OCI-LY7 (cell line): Measurements from ENCODE around the gene ABCA10. TPM values are rescaled to one million over a fixed set of nuclear protein-coding genes. Genes with fewer than 3 reads are reported as not detected.

Experiments
- BruUV-seq: library from RNA; stranded (reverse); fragments of 400-500 nt; replicated peaks from 2 replicates; lab custom pipeline; 2021; lab: Mats Ljungman, UMichigan
- CTCF ChIA-PET: fragments of 300-600 bp; sonication (Branson Sonifier 250); formaldehyde crosslinking; loops from one replicate; lab custom pipeline; 2022; ENCODE audit warnings: antibody characterized with exemption; ENCODE audit not compliant: unreplicated experiment; lab: Charles Lee
- POLR2A ChIA-PET: fragments of 300-600 bp; sonication (Branson Sonifier 250); formaldehyde crosslinking; loops from one replicate; lab custom pipeline; 2022; ENCODE audit warnings: antibody characterized with exemption; lab: Charles Lee
- DNase-seq: peaks from one replicate; pipeline ENCODE4 v3.0.0-alpha.2; 2015; ENCODE audit warnings: low spot score
- H2AFZ ChIP-seq: fragments of 200-600 bp; sonication (generic), shearing (Covaris generic); 2 replicates; pipeline ENCODE4 v1.6.1; 2014; ENCODE audit warnings: mild to moderate bottlenecking, antibody characterized with exemption, low read length, moderate library complexity
- H3K27ac ChIP-seq: fragments of 200-600 bp; sonication (generic); 2 replicates; pipeline ENCODE4 v1.5.1; 2014; ENCODE audit warnings: mixed run types, low read depth, mild to moderate bottlenecking, moderate library complexity, low read length, inconsistent platforms; ENCODE audit not compliant: poor library complexity, severe bottlenecking
- H3K36me3 ChIP-seq: fragments of 200-600 bp; sonication (generic); 2 replicates; pipeline ENCODE4 v1.6.1; 2014; ENCODE audit warnings: mild to moderate bottlenecking, antibody characterized with exemption, low read length, moderate library complexity, mixed read lengths; ENCODE audit not compliant: insufficient read depth
- H3K4me1 ChIP-seq: fragments of 200-600 bp; sonication (generic); 2 replicates; pipeline ENCODE4 v1.5.1; 2014; ENCODE audit warnings: mild to moderate bottlenecking, low read length; ENCODE audit not compliant: insufficient read depth, poor library complexity, severe bottlenecking
- H3K4me2 ChIP-seq: fragments of 200-600 bp; sonication (generic); 2 replicates; pipeline ENCODE4 v1.6.1; 2014; ENCODE audit warnings: mild to moderate bottlenecking, low read length
- H3K4me3 ChIP-seq: fragments of 200-600 bp; sonication (generic); 2 replicates; pipeline ENCODE4 v1.5.1; 2014; ENCODE audit warnings: mild to moderate bottlenecking, low read depth, low read length; ENCODE audit not compliant: poor library complexity, severe bottlenecking
- H3K79me2 ChIP-seq: fragments of 200-600 bp; sonication (generic); 2 replicates; pipeline ENCODE4 v1.6.1; 2016; ENCODE audit warnings: low read depth, mild to moderate bottlenecking, low read length, moderate library complexity, mixed read lengths; ENCODE audit not compliant: insufficient read depth
- H3K9me2 ChIP-seq: fragments of 200-600 bp; sonication (generic); 2 replicates; pipeline ENCODE4 v1.6.1; 2016; ENCODE audit warnings: mild to moderate bottlenecking, low read length, mixed read lengths; ENCODE audit not compliant: insufficient read depth
- H3K9me3 ChIP-seq: fragments of 200-600 bp; sonication (generic); 2 replicates; pipeline ENCODE4 v1.6.1; 2014; ENCODE audit warnings: mild to moderate bottlenecking, mixed run types, low read length, mixed read lengths
- H4K20me1 ChIP-seq: fragments of 200-600 bp; sonication (generic); 2 replicates; pipeline ENCODE4 v1.6.1; 2014; ENCODE audit warnings: mild to moderate bottlenecking, antibody characterized with exemption, low read length, moderate library complexity, mixed read lengths; ENCODE audit not compliant: insufficient read depth
- CTCF ChIP-seq: fragments of 200-600 bp; sonication (generic); conservative IDR thresholded peaks from 2 replicates; pipeline ENCODE4 v1.5.1; 2014; ENCODE audit warnings: mild to moderate bottlenecking, antibody characterized with exemption, low read length, moderate library complexity, mixed read lengths
- EZH2phosphoT487 ChIP-seq: fragments of 200-600 bp; sonication (generic); IDR thresholded peaks from 2 replicates; pipeline ENCODE4 v1.6.1; 2018; ENCODE audit warnings: low read depth, borderline replicate concordance, mild to moderate bottlenecking, mixed run types, antibody characterized with exemption, low read length, moderate library complexity, mixed read lengths
- intact Hi-C: fragments of 100-400 bp; cut with micrococcal nuclease; formaldehyde crosslinking; loops from one replicate; pipeline ENCODE4 v1.10.0; 2022; ENCODE audit not compliant: unreplicated experiment
- total RNA-seq, 2 experiments: library from RNA; depleted of rRNA in 1 of 2; stranded (reverse); fragments of >200 nt in 1 of 2; shearing (Covaris generic) in 1 of 2; gene quantifications; 2 replicates each; pipeline ENCODE4 v1.2.3, GENCODE V29; 2014 to 2022

The ABCA10 gene
- total RNA-seq, 2 experiments from 2014 or later = 0.13 TPM; not detected in 1

- Histone ChIP-seq H3K27ac (no peak overlapping the region), H3K4me3 (no peak overlapping the region), H2AFZ (no peak overlapping the region), H3K4me2 (no peak overlapping the region), H3K36me3 (no peaks in the 10 kb centered on the region), H3K9me2 (no peaks in the 10 kb centered on the region), H4K20me1 (no peaks in the 10 kb centered on the region), H3K79me2 (no peaks in the 10 kb centered on the region), H3K9me3 (no peaks in the 10 kb centered on the region), H3K4me1 (no peaks in the 10 kb centered on the region)
- intact Hi-C loops = no loop called here
- CTCF ChIA-PET = no interaction called here
- POLR2A ChIA-PET = interaction anchor here (0.6 kb wide), 1 partner anchor 296 kb away, joined by 5 read pairs; no protein-coding TSS in a partner anchor
- TF ChIP-seq CTCF (no peak), EZH2phosphoT487 (no peak)
- no TSS peak for BruUV-seq
- DNase-seq = no peak
Measured at GRCh38 chr17:69150333-69150732, 78.3 kb downstream of the ABCA10 start.

GRCh38 chr17:69147460-69147859 lies 81.2 kb downstream of the ABCA10 start:
- Histone ChIP-seq H2AFZ (no peak overlapping the region), H3K4me1 (no peaks in the 10 kb centered on the region), H3K4me3 (no peak overlapping the region), H4K20me1 (no peaks in the 10 kb centered on the region), H3K9me2 (no peaks in the 10 kb centered on the region), H3K36me3 (no peaks in the 10 kb centered on the region), H3K27ac (no peak overlapping the region), H3K79me2 (no peaks in the 10 kb centered on the region), H3K9me3 (no peaks in the 10 kb centered on the region), H3K4me2 (no peak overlapping the region)
- intact Hi-C loops = no loop called here
- ChIA-PET CTCF (no interaction called here), POLR2A (interaction anchor here (0.6 to 0.7 kb wide), 2 partner anchors 47 to 422 kb away, joined by 3 read pairs; no protein-coding TSS in a partner anchor)
- no TSS peak for BruUV-seq
- TF ChIP-seq CTCF (no peak), EZH2phosphoT487 (no peak)
- DNase-seq = no peak

- H3K27ac ChIP-seq = no peak overlapping the region
- no peaks in the 10 kb centered on the region for H3K9me3 ChIP-seq
- no peaks in the 10 kb centered on the region for H3K79me2 ChIP-seq
- POLR2A ChIA-PET = interaction anchor here (0.6 to 1.2 kb wide), 4 partner anchors 19 to 1026 kb away, joined by 3 read pairs; no protein-coding TSS in a partner anchor
- H3K4me1 ChIP-seq = no peaks in the 10 kb centered on the region
- no peak for TF ChIP-seq EZH2phosphoT487
- no peak for TF ChIP-seq CTCF
- no TSS peak for BruUV-seq
- H3K4me2 ChIP-seq = no peak overlapping the region
- no peaks in the 10 kb centered on the region for H3K9me2 ChIP-seq
- H2AFZ ChIP-seq = peak overlapping the region; percentile 9; the same call in 1 of the 2 replicates
- no peak overlapping the region for H3K4me3 ChIP-seq
- intact Hi-C loops = no loop called here
- no peaks in the 10 kb centered on the region for H3K36me3 ChIP-seq
- H4K20me1 ChIP-seq = no peaks in the 10 kb centered on the region
- CTCF ChIA-PET = no interaction called here
- no peak for DNase-seq
Measured at GRCh38 chr17:69144331-69145255, 84.0 kb downstream of the ABCA10 start.
